Measurements from ENCODE around the gene ERAL1. TPM values are rescaled to one million over a fixed set of nuclear protein-coding genes. Genes with fewer than 3 reads are reported as not detected.
"Not testable (repeated sequence)": the region's sequence is repeated elsewhere in the genome, so short reads cannot be mapped to it uniquely, and the experiment has no call there.

Gene ERAL1
- total and polyA plus RNA-seq, 11 donors = 28.0 to 78.2 (median 41.1) TPM

DNA sequence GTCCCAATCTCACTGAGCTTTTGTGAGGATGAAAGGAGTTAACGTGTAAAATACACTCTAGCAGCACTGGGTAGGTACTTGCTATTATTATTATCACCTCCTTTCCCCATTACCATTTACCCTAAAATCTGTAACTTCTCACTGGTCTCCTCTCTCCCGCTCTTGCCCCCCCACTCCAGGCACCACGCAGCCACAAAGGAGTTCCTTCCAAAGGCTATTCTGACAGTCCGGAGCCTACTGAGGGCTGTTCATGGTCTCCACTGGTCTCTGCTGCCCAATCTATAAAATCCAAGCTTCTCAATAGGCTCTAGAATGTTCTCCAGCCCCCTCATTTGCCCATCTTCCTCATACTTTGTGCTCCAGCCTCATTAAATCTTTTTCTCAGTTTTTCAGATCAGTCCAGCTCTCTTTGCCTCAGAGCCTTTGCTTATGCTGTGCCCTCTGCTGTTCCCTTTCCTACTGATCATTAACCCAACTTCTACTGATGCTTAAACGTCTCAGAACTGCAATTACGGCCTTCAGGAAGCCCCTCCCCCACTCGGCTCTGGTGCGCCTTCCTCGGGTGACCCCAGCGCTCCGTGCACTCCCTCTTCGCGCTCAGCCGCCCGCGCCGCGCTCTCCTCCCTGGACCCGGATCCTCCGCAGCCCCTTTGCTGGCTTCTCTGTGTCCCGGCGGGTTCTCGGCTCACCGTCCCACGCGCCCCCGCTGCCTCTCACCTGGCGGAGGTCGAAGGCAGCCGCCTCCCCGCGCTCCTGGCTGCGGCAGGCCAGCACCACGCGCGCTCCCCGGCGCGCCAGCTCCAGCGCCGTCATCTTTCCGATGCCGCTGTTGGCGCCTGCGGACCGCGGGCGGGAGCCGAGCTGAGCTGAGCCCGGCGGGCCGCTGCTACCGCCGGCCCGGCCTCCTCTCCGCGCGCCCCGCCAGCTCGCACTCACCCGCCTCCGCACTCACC is 47.3 kb downstream of the ERAL1 start:
- no peaks in the 10 kb centered on the region for H3K9me3 ChIP-seq
- H3K4me3 ChIP-seq = peak overlapping the region; percentile 51 to 96 (median 76)
- peak overlapping the region in 11 of 12 donors; percentile 58 to 86 (median 78) for H3K27ac ChIP-seq
- 5 to 8% (median 7%) methylated on average over 41 to 62 of the region's 62 CpGs for WGBS, 4 donors
- TF ChIP-seq, protein P1, sequence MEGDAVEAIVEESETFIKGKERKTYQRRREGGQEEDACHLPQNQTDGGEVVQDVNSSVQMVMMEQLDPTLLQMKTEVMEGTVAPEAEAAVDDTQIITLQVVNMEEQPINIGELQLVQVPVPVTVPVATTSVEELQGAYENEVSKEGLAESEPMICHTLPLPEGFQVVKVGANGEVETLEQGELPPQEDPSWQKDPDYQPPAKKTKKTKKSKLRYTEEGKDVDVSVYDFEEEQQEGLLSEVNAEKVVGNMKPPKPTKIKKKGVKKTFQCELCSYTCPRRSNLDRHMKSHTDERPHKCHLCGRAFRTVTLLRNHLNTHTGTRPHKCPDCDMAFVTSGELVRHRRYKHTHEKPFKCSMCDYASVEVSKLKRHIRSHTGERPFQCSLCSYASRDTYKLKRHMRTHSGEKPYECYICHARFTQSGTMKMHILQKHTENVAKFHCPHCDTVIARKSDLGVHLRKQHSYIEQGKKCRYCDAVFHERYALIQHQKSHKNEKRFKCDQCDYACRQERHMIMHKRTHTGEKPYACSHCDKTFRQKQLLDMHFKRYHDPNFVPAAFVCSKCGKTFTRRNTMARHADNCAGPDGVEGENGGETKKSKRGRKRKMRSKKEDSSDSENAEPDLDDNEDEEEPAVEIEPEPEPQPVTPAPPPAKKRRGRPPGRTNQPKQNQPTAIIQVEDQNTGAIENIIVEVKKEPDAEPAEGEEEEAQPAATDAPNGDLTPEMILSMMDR (IDR thresholded peaks at IDR 0.05) = no peak
- TF ChIP-seq POLR2A (IDR thresholded peaks at IDR 0.05) = no peak
- DNase-seq (peak in 3 of 5 donors; percentile 35 to 54 (median 52)), ATAC-seq (peak in 3 of 4 donors; percentile 11 to 64 (median 27))
- no peaks in the 10 kb centered on the region for H3K27me3 ChIP-seq
- H3K4me1 ChIP-seq = peaks cover 0 to 36% (median 19%) of the 10 kb centered on the region in 12 donors
- intact Hi-C loops (cut with DNase I) = loop anchor here in 5 of 10 donors (5.0 kb wide), 3 partner anchors 45 to 140 kb away; no protein-coding TSS in a partner anchor
- H3K36me3 ChIP-seq = peaks cover 0 to 22% (median 15%) of the 10 kb centered on the region in 9 donors

DNA sequence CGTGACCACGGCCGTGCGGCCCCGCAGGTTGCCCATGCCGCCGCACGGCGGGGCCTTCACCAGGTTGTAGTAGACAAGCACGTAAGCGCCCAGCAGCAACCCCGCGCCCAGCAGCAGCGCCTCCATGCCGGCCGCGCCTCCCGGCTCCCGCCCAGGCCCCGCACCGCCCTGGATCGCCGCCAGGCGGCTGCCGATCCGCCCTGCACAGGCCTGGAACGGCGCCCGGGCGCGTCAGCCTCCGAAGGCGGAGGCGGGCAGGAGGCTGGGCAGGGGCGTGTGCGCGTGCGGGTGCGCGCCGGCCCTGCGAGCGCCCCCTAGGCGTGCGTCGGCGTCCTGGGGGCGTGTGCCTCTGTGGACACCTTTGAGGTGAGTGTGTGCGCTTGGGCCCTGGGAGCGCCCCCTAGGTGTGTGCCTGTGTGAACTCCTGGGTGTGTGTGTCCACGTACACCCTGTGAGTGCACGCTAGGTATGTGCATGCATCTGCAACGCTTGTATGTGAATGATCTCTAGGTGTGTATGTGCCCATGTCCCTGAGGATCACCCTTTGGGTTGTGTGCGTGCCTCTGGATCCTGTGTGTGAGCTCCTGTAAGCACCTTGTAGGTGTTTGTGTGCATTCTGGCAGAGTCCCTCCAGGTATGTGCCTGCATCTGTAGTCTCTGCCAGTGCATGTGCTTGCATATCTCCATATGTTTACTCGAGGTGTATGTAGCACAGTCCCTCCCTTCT is 48.2 kb downstream of the ERAL1 start, which contains the start of gene DHRS13:
Gene DHRS13 (minus strand): TSS at position 261 of the 727 bp plus-strand sequence. CDS start 135 bp downstream, at position 126.
- Histone ChIP-seq H3K4me3 (peak within 1 kb of the TSS; percentile 51 to 96 (median 76)), H3K9me3 (no peaks in the 10 kb centered on the region), H3K27me3 (no peaks in the 10 kb centered on the region), H3K36me3 (peaks cover 0 to 30% (median 24%) of the 10 kb centered on the region in 9 donors), H3K27ac (peak within 1 kb of the TSS in 11 of 12 donors; percentile 58 to 86 (median 78)), H3K4me1 (peaks cover 0 to 40% (median 24%) of the 10 kb centered on the region in 12 donors)
- ATAC-seq = peak; percentile 65 to 92 (median 90)
- TF ChIP-seq, protein P1 (IDR thresholded peaks at IDR 0.05) = peak; percentile 67 to 93 (median 87)
- TF ChIP-seq POLR2A (IDR thresholded peaks at IDR 0.05) = peak in 1 of 2 donors; percentile 38
- DNase-seq = peak; percentile 89 to 96 (median 91)
- intact Hi-C loops (cut with DNase I) = loop anchor here in 5 of 10 donors (5.0 kb wide), 3 partner anchors 44 to 141 kb away; no protein-coding TSS in a partner anchor
- 0 to 1% (median 1%) methylated on average over 35 to 55 of the region's 55 CpGs for WGBS, 4 donors

DNA sequence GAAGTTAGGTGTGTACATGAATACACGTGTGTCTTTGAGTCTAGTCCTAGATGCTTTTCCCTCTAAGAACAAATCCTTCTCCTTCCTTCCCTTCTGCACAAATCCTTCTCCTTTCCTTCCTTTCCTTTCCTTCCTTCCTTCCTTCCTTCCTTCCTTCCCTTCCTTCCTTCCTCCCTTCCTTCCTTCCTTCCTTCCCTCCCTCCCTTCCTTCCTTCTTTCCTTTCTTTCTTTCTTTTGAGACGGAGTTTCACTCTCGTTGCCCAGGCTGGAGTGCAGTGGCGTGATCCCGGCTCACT is 48.7 kb downstream of the ERAL1 start:
- intact Hi-C loops (cut with DNase I) = loop anchor here in 5 of 10 donors (5.0 kb wide), 3 partner anchors 44 to 141 kb away; no protein-coding TSS in a partner anchor

DNA sequence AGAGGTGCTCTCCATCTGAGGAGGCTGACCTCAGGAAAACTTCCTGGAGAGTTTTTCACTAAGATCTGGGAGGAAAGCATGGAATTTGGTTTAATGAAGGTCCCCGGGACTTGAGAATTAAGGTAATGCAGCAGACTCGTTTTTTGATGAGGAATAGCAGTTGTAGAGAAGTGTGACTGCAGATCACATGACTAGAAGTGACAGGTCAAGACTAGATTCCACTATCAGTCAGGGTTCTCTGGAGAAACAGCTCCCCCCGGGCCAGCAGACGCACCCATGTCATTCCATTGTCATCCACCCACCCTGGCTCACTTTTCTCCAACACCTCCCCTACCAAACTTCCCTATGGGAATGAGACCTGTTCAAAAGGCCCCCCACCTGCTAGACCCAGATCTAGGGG is 50.0 kb downstream of the ERAL1 start:
- intact Hi-C loops (cut with DNase I) = loop anchor here in 6 of 10 donors (5.0 kb wide), 5 partner anchors 43 to 147 kb away; partner anchors contain the start of gene ERAL1 (in 1 of the 6)
- Histone ChIP-seq H3K27ac (no peak overlapping the region), H3K36me3 (peaks cover 0 to 48% (median 42%) of the 10 kb centered on the region in 9 donors), H3K4me1 (peaks cover 0 to 45% (median 33%) of the 10 kb centered on the region in 12 donors), H3K27me3 (no peaks in the 10 kb centered on the region), H3K9me3 (no peaks in the 10 kb centered on the region), H3K4me3 (no peak overlapping the region)
- DNase-seq (no peak), ATAC-seq (no peak)
- WGBS, 4 donors = 48 to 53% (median 51%) methylated on average over 4 of the region's 4 CpGs
- TF ChIP-seq, protein P1 (IDR thresholded peaks at IDR 0.05) = no peak
- TF ChIP-seq POLR2A (IDR thresholded peaks at IDR 0.05) = no peak

More for the DNA sequence above, 48.7 kb downstream of the ERAL1 start:
- not testable (repeated sequence) for ATAC-seq, H3K27me3 ChIP-seq, H3K9me3 ChIP-seq, DNase-seq
- WGBS, 4 donors = 54 to 66% (median 61%) methylated on average over 5 of the region's 5 CpGs
- Histone ChIP-seq H3K4me1 (peaks cover 0 to 40% (median 25%) of the 10 kb centered on the region in 12 donors), H3K4me3 (peak overlapping the region in 4 of 12 donors; percentile 59 to 96 (median 86)), H3K27ac (peak overlapping the region in 3 of 12 donors; percentile 25 to 84 (median 80)), H3K36me3 (peaks cover 0 to 35% (median 29%) of the 10 kb centered on the region in 9 donors)

Data from heart left ventricle (tissue), 16 donors.